ENCODE results near the gene PREX1. TPM values are rescaled to one million over a fixed set of nuclear protein-coding genes. Genes with fewer than 3 reads are reported as not detected.
"Not testable (repeated sequence)": the region's sequence is repeated elsewhere in the genome, so short reads cannot be mapped to it uniquely, and the experiment has no call there.

Gene PREX1
- total and polyA plus RNA-seq, 10 donors = 36.7 to 279 (median 157) TPM

DNA sequence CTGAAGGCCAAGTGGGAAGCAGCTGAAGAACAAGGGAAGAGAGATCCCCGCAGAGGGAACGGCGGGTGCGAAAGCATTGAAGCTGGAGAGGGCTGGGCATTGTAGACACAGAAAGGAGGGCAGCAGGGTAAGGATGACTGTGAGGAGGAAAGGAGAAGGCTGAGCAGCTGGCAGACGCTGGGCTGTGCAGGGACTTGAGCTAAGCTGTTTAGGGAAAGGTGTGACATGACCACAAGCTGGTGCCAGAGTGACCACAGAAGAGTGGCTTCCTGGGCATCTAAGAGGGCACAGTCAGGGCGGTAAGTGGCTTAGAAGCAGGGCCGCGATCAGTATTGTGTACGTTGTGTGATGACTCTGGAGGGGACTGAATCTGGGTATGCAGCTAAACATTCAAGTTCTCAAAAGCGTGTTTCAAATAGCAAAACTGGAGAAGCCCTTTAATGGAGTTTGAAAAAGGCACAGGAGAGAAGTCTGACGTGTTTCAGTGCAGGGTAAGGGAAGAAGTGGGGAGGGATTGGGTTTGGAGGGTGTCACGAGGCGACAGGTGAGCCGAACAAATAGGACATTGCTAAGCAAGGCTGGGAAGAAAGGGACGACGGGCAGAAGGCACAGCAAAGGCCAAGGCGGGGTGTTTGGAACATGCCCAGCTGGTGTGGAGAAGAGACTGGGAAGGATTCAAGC lies 47.6 kb upstream of the PREX1 start:
- 77 to 86% (median 80%) methylated on average over 17 of the region's 17 CpGs for WGBS, 5 donors
- DNase-seq = no peak
- peak overlapping the region in 2 of 8 donors; percentile 21 to 92 for H3K27ac ChIP-seq
- TF ChIP-seq POLR2AphosphoS5 (IDR thresholded peaks at IDR 0.05) = no peak
- TF ChIP-seq POLR2A (IDR thresholded peaks at IDR 0.05) = no peak
- TF ChIP-seq, protein P1, sequence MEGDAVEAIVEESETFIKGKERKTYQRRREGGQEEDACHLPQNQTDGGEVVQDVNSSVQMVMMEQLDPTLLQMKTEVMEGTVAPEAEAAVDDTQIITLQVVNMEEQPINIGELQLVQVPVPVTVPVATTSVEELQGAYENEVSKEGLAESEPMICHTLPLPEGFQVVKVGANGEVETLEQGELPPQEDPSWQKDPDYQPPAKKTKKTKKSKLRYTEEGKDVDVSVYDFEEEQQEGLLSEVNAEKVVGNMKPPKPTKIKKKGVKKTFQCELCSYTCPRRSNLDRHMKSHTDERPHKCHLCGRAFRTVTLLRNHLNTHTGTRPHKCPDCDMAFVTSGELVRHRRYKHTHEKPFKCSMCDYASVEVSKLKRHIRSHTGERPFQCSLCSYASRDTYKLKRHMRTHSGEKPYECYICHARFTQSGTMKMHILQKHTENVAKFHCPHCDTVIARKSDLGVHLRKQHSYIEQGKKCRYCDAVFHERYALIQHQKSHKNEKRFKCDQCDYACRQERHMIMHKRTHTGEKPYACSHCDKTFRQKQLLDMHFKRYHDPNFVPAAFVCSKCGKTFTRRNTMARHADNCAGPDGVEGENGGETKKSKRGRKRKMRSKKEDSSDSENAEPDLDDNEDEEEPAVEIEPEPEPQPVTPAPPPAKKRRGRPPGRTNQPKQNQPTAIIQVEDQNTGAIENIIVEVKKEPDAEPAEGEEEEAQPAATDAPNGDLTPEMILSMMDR (IDR thresholded peaks at IDR 0.05 in 8 of 11, conservative IDR thresholded peaks at IDR 0.05 in 3 of 11) = no peak
- no peaks in the 10 kb centered on the region for H3K27me3 ChIP-seq (replicated peaks in 1 of 7)
- no peak overlapping the region for H3K4me3 ChIP-seq
- no peaks in the 10 kb centered on the region for H3K36me3 ChIP-seq
- H3K4me1 ChIP-seq = peaks cover 0 to 79% (median 24%) of the 10 kb centered on the region in 6 donors
- no peaks in the 10 kb centered on the region for H3K9me3 ChIP-seq
- intact Hi-C loops (cut with DNase I; ENCODE audit: low total_unique reads) = no loop called here

DNA sequence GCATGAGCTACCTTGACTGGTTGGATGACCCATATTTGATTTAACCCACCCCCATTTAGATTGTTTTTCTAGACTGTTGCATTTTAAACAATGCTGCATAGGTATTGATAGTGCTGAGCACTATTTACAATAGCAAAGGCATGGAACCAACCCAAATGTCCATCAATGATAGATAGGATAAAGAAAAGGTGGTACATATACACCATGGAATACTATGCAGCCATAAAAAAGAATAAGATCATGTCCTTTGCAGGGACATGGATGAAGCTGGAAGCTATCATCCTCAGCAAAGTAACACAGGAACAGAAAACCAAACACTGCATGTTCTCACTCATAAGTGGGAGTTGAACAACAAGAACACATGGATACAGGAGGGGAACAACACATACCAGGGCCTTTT lies 41.6 kb upstream of the PREX1 start:
- H3K4me3 ChIP-seq; H3K27me3 ChIP-seq (replicated peaks in 1 of 7); intact Hi-C loops (cut with DNase I; ENCODE audit: low total_unique reads); DNase-seq; H3K9me3 ChIP-seq; H3K36me3 ChIP-seq: not testable (repeated sequence)
- Histone ChIP-seq H3K27ac (peak overlapping the region in 1 of 8 donors; percentile 79), H3K4me1 (peaks cover 0 to 59% (median 23%) of the 10 kb centered on the region in 6 donors)

DNA sequence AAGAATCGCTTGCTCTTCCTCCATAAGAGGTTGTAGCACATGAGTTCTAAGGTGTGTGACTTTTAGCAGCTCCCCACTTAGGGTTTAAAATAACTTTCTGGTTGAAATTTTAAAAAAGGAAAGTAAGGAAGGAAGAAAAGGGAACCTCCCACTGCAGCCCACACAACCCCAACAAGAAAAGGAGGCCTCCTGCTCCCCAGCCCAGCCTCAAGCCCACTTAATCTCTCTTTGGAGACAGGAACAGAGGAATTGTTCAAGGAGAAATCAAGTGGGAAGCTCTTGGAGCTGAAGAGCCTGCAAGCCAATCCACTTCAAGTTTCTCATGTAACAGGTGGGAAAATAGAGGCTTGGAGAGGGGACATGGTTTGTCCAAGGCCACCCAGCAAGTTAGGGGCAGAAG lies 39.1 kb upstream of the PREX1 start:
- intact Hi-C loops (cut with DNase I; ENCODE audit: low total_unique reads) = no loop called here
- DNase-seq = no peak
- H3K27me3 ChIP-seq (replicated peaks in 1 of 7) = no peaks in the 10 kb centered on the region
- 46 to 64% (median 53%) methylated on average over 1 of the region's 1 CpG for WGBS, 5 donors
- no peak overlapping the region for H3K4me3 ChIP-seq
- no peaks in the 10 kb centered on the region for H3K9me3 ChIP-seq
- H3K36me3 ChIP-seq = no peaks in the 10 kb centered on the region
- H3K27ac ChIP-seq = peak overlapping the region in 1 of 8 donors; percentile 34
- TF ChIP-seq POLR2A (IDR thresholded peaks at IDR 0.05) (no peak), POLR2AphosphoS5 (IDR thresholded peaks at IDR 0.05) (no peak)
- TF ChIP-seq, protein P1 (IDR thresholded peaks at IDR 0.05 in 8 of 11, conservative IDR thresholded peaks at IDR 0.05 in 3 of 11) = no peak
- H3K4me1 ChIP-seq = peaks cover 0 to 49% (median 10%) of the 10 kb centered on the region in 6 donors

DNA sequence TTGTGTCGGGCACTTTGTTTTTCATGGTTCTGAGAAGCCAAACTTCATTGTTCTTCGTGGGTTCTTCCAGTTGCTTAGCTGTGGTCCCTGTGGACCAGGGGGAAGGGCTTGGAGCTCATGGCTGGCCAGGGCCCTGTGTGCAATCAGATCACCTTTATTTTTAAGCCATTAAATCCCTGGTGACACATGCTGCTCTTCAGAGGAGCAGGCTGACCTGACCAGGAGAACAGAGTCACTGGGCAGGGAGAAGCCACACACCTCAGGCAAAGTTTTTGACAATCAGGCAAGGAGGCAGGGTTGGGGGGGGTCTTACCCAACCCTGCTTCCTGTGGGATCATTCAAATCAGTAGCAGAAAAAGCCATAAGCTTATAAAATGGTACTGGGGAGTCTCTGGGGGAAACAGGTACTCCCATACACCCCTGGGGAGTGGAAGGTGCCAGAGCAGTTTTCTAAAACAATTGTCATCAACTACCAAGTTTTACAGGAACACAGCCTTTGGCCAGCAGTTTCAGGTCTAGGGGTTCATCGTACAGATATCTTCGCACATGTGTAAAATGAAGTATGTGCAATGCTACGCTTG lies 37.0 kb upstream of the PREX1 start:
- 63 to 77% (median 67%) methylated on average over 5 of the region's 5 CpGs for WGBS, 5 donors
- Histone ChIP-seq H3K27ac (no peak overlapping the region), H3K4me3 (no peak overlapping the region), H3K36me3 (no peaks in the 10 kb centered on the region), H3K27me3 (replicated peaks in 1 of 7) (no peaks in the 10 kb centered on the region), H3K9me3 (no peaks in the 10 kb centered on the region), H3K4me1 (peaks cover 0 to 63% (median 29%) of the 10 kb centered on the region in 6 donors)
- DNase-seq = no peak
- TF ChIP-seq, protein P1 (IDR thresholded peaks at IDR 0.05 in 8 of 11, conservative IDR thresholded peaks at IDR 0.05 in 3 of 11) = no peak
- no peak for TF ChIP-seq POLR2AphosphoS5 (IDR thresholded peaks at IDR 0.05)
- no peak for TF ChIP-seq POLR2A (IDR thresholded peaks at IDR 0.05)
- intact Hi-C loops (cut with DNase I; ENCODE audit: low total_unique reads) = no loop called here

Measured in spleen (tissue), 11 donors.